PC-3 (cell line): ENCODE data around the gene PODN. TPM values are rescaled to one million over a fixed set of nuclear protein-coding genes. Genes with fewer than 3 reads are reported as not detected.

Experiments
- ATAC-seq: fragments of 200-7000 bp; cut with Tn5 transposase; 2 replicates; pipeline ENCODE4 v1.9.1; 2020; ENCODE audit warnings: mild to moderate bottlenecking, moderate library complexity
- BruUV-seq: library from RNA; stranded (reverse); fragments of 400-500 nt; replicated peaks from 2 replicates; lab custom pipeline; 2021; lab: Mats Ljungman, UMichigan
- CTCF ChIA-PET: fragments of 300-600 bp; sonication (Branson Sonifier 250); formaldehyde crosslinking; loops from one replicate; lab custom pipeline; 2022; ENCODE audit warnings: antibody characterized with exemption; lab: Charles Lee
- POLR2A ChIA-PET: fragments of 300-600 bp; sonication (Branson Sonifier 250); formaldehyde crosslinking; loops from one replicate; lab custom pipeline; 2022; ENCODE audit warnings: antibody characterized with exemption; ENCODE audit not compliant: unreplicated experiment; lab: Charles Lee
- DNase-seq: peaks from one replicate; pipeline ENCODE4 v3.0.0-alpha.2; 2015
- H2AFZ ChIP-seq: fragments of 300-600 bp; sonication (generic); 2 replicates; pipeline ENCODE4 v1.6.0; 2016; ENCODE audit warnings: antibody characterized with exemption, low read length
- H3F3A ChIP-seq: fragments of 300-600 bp; sonication (generic); one replicate; pipeline ENCODE4 v1.6.0; 2017; ENCODE audit warnings: antibody characterized with exemption, low read length, control low read depth, mild to moderate bottlenecking; ENCODE audit not compliant: unreplicated experiment
- H3K27ac ChIP-seq: fragments of 300-600 bp; sonication (generic); 2 replicates; pipeline ENCODE4 v1.5.1; 2016; ENCODE audit warnings: mild to moderate bottlenecking, low read length
- H3K27me3 ChIP-seq: fragments of 300-600 bp; sonication (generic); 2 replicates; pipeline ENCODE4 v1.6.1; 2016; ENCODE audit warnings: low read length, mixed read lengths
- H3K36me3 ChIP-seq: fragments of 300-600 bp; sonication (generic); 2 replicates; pipeline ENCODE4 v1.6.1; 2016; ENCODE audit warnings: low read depth, mixed run types, low read length, mixed read lengths
- H3K4me1 ChIP-seq: fragments of 300-600 bp; sonication (generic); 2 replicates; pipeline ENCODE4 v1.5.1; 2016; ENCODE audit warnings: low read length; ENCODE audit not compliant: insufficient read depth
- H3K4me2 ChIP-seq: fragments of 300-600 bp; sonication (generic); 2 replicates; pipeline ENCODE4 v1.6.0; 2016; ENCODE audit warnings: low read length
- H3K4me3 ChIP-seq: fragments of 300-600 bp; sonication (generic); 2 replicates; pipeline ENCODE4 v1.5.1; 2016; ENCODE audit warnings: mild to moderate bottlenecking, low read length, mixed read lengths
- H3K79me2 ChIP-seq: fragments of 300-600 bp; sonication (generic); 2 replicates; pipeline ENCODE4 v1.6.1; 2017; ENCODE audit warnings: low read length, mixed read lengths
- H3K9ac ChIP-seq: fragments of 300-600 bp; sonication (generic); 2 replicates; pipeline ENCODE4 v1.6.0; 2016; ENCODE audit warnings: mild to moderate bottlenecking, low read length
- H3K9me2 ChIP-seq: fragments of 300-600 bp; sonication (generic); replicated peaks from 2 replicates; pipeline ENCODE4 v1.6.1; 2016; ENCODE audit warnings: mixed run types, low read length, mixed read lengths
- H3K9me3 ChIP-seq: fragments of 300-600 bp; sonication (generic); 2 replicates; pipeline ENCODE4 v1.6.1; 2016; ENCODE audit warnings: low read length, mixed read lengths
- H4K20me1 ChIP-seq: fragments of 300-600 bp; sonication (generic); 2 replicates; pipeline ENCODE4 v1.6.1; 2016; ENCODE audit warnings: low read length, mixed read lengths
- CTCF ChIP-seq: fragments of 300-600 bp; sonication (generic); conservative IDR thresholded peaks from 2 replicates; pipeline ENCODE4 v1.5.1; 2017; ENCODE audit warnings: antibody characterized with exemption, low read depth, mild to moderate bottlenecking, low read length
- EZH2 ChIP-seq: fragments of 300-600 bp; sonication (generic); IDR thresholded peaks from one replicate; pipeline ENCODE4 v1.6.1; 2017; ENCODE audit warnings: antibody characterized with exemption, mild to moderate bottlenecking, low read length; ENCODE audit not compliant: unreplicated experiment
- EZH2phosphoT487 ChIP-seq: fragments of 300-600 bp; sonication (generic); IDR thresholded peaks from 2 replicates; pipeline ENCODE4 v1.6.1; 2018; ENCODE audit warnings: mild to moderate bottlenecking, antibody characterized with exemption, low read length, borderline replicate concordance
- intact Hi-C: fragments of 100-400 bp; cut with micrococcal nuclease; formaldehyde crosslinking; loops from 2 replicates; pipeline ENCODE4 v1.9.0; 2023
- total RNA-seq: library from RNA; depleted of rRNA; stranded (reverse); fragments of >200 nt; gene quantifications from 2 replicates; pipeline ENCODE4 v1.2.3, GENCODE V29; 2014

PODN gene
- total RNA-seq, 1 experiment from 2014 or later: not detected

- intact Hi-C loops: no loop called here
- no peaks in the 10 kb centered on the region for H3K27me3 ChIP-seq
- DNase-seq (no peak), ATAC-seq (no peak)
- no peaks in the 10 kb centered on the region for H3F3A ChIP-seq
- ChIA-PET POLR2A (interaction anchor here (0.8 kb wide), 1 partner anchor 34 kb away, joined by 3 read pairs; no protein-coding TSS in a partner anchor), CTCF (no interaction called here)
- H3K36me3 ChIP-seq: no peaks in the 10 kb centered on the region
- no peak overlapping the region for H2AFZ ChIP-seq
- H3K9me2 ChIP-seq: no peaks in the 10 kb centered on the region
- TF ChIP-seq EZH2phosphoT487: no peak
- no peak for TF ChIP-seq CTCF
- no peak for TF ChIP-seq EZH2
- no TSS peak for BruUV-seq
- H3K9ac ChIP-seq: no peak overlapping the region
- no peaks in the 10 kb centered on the region for H3K79me2 ChIP-seq
- H4K20me1 ChIP-seq: no peaks in the 10 kb centered on the region
- no peak overlapping the region for H3K4me2 ChIP-seq
- no peaks in the 10 kb centered on the region for H3K9me3 ChIP-seq
- H3K27ac ChIP-seq: no peak overlapping the region
- no peaks in the 10 kb centered on the region for H3K4me1 ChIP-seq
- H3K4me3 ChIP-seq: no peak overlapping the region
Observed at GRCh38 chr1:53073287-53073686, 11.3 kb downstream of the PODN start.

GRCh38 chr1:53073868-53074311 is 11.9 kb downstream of the PODN start:
- BruUV-seq: no TSS peak
- no peak overlapping the region for H3K4me2 ChIP-seq
- ChIA-PET CTCF (no interaction called here), POLR2A (no interaction called here)
- no peaks in the 10 kb centered on the region for H3F3A ChIP-seq
- no peaks in the 10 kb centered on the region for H3K27me3 ChIP-seq
- ATAC-seq: no peak
- no peaks in the 10 kb centered on the region for H3K9me2 ChIP-seq
- H3K27ac ChIP-seq: no peak overlapping the region
- H3K9ac ChIP-seq: no peak overlapping the region
- H3K4me3 ChIP-seq: no peak overlapping the region
- H2AFZ ChIP-seq: no peak overlapping the region
- H3K36me3 ChIP-seq: no peaks in the 10 kb centered on the region
- TF ChIP-seq CTCF: no peak
- no peak for DNase-seq
- no peaks in the 10 kb centered on the region for H3K9me3 ChIP-seq
- no peaks in the 10 kb centered on the region for H3K79me2 ChIP-seq
- no peaks in the 10 kb centered on the region for H3K4me1 ChIP-seq
- no peaks in the 10 kb centered on the region for H4K20me1 ChIP-seq
- intact Hi-C loops: no loop called here

GRCh38 chr1:53074313-53075154 is 12.5 kb downstream of the PODN start:
- BruUV-seq: no TSS peak
- no peak for DNase-seq
- Histone ChIP-seq H3K27ac (no peak overlapping the region), H3K79me2 (no peaks in the 10 kb centered on the region), H3K4me3 (no peak overlapping the region), H3K9ac (no peak overlapping the region), H2AFZ (no peak overlapping the region), H3K27me3 (no peaks in the 10 kb centered on the region), H3F3A (no peaks in the 10 kb centered on the region), H3K36me3 (no peaks in the 10 kb centered on the region), H4K20me1 (no peaks in the 10 kb centered on the region), H3K4me2 (no peak overlapping the region), H3K9me2 (no peaks in the 10 kb centered on the region), H3K9me3 (no peaks in the 10 kb centered on the region), H3K4me1 (no peaks in the 10 kb centered on the region)
- intact Hi-C loops: no loop called here
- CTCF ChIA-PET: no interaction called here
- TF ChIP-seq EZH2phosphoT487 (no peak), EZH2 (no peak), CTCF (no peak)
- no peak for ATAC-seq
- POLR2A ChIA-PET: no interaction called here
